Aortic smooth muscle cell (primary cell): Measurements from ENCODE around the gene ALOX15B. TPM values are rescaled to one million over a fixed set of nuclear protein-coding genes. Genes with fewer than 3 reads are reported as not detected.

Experiments
- total RNA-seq: library from RNA; depleted of rRNA; stranded (reverse); fragments of >200 nt; gene quantifications from 2 replicates; pipeline ENCODE4 v1.2.3, GENCODE V29; 2014

Gene ALOX15B, protein sequence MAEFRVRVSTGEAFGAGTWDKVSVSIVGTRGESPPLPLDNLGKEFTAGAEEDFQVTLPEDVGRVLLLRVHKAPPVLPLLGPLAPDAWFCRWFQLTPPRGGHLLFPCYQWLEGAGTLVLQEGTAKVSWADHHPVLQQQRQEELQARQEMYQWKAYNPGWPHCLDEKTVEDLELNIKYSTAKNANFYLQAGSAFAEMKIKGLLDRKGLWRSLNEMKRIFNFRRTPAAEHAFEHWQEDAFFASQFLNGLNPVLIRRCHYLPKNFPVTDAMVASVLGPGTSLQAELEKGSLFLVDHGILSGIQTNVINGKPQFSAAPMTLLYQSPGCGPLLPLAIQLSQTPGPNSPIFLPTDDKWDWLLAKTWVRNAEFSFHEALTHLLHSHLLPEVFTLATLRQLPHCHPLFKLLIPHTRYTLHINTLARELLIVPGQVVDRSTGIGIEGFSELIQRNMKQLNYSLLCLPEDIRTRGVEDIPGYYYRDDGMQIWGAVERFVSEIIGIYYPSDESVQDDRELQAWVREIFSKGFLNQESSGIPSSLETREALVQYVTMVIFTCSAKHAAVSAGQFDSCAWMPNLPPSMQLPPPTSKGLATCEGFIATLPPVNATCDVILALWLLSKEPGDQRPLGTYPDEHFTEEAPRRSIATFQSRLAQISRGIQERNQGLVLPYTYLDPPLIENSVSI
- not detected in 2 replicates for total RNA-seq

DNA sequence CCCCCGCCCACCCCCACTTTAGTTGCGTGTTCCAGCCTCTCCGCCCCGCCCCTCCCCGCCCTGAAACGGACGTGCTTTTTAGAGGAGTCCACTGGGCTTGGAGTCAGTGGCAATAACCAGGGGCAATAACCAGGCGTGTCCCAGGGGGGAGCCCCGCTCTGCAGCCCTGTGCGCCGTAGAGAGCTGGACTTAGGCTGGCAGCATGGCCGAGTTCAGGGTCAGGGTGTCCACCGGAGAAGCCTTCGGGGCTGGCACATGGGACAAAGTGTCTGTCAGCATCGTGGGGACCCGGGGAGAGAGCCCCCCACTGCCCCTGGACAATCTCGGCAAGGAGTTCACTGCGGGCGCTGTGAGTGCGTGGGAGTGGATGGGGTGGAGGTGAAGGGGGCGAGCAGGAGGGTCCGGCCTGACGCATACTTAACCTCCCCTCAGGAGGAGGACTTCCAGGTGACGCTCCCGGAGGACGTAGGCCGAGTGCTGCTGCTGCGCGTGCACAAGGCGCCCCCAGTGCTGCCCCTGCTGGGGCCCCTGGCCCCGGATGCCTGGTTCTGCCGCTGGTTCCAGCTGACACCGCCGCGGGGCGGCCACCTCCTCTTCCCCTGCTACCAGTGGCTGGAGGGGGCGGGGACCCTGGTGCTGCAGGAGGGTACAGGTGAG lies at the start of gene ALOX15B:
ALOX15B (plus strand) TSS at position 106 of the 657 bp plus-strand sequence; CDS start at position 203, 97 bp downstream.

DNA sequence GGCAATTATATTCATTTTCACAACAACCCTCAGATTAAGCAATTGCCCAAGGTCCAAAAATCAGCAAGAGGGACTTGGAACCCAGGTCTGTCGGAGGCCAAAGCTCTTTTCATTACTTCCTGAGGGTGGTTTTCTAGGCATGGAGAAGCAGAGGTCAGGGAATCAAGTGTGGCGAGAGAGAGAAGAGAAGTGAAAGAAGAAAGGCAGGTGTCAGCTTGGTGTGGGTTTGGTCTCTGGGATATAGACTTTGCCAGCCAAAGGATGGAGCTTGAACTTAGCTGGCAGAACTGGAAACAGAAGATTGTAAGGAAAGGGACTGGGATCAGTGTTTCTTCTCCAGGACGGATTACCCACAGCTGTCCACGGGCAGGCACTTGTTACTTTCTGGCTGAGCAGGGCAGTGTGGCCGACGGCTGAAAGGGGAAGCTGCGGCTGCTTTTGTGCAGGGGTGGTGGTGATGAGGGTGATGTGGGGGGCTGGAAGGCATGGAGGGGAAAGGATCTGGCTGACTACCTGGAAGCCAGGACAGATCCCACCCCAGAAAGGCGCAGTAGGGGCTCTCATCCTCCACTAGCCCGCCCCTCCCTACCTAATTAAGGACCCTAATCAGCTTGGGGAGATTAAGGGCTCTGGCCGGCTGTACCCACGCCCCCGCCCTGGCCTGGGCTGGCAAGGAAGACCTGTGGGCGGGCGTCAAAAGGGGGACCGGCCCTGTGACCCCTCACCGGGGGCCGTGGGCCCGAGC lies 36.7 kb upstream of the ALOX15B start, which contains the start of gene GUCY2D:
GUCY2D (plus strand) TSS at position 640 of the 745 bp plus-strand sequence. CDS start 433 bp downstream, outside the sequence.

DNA sequence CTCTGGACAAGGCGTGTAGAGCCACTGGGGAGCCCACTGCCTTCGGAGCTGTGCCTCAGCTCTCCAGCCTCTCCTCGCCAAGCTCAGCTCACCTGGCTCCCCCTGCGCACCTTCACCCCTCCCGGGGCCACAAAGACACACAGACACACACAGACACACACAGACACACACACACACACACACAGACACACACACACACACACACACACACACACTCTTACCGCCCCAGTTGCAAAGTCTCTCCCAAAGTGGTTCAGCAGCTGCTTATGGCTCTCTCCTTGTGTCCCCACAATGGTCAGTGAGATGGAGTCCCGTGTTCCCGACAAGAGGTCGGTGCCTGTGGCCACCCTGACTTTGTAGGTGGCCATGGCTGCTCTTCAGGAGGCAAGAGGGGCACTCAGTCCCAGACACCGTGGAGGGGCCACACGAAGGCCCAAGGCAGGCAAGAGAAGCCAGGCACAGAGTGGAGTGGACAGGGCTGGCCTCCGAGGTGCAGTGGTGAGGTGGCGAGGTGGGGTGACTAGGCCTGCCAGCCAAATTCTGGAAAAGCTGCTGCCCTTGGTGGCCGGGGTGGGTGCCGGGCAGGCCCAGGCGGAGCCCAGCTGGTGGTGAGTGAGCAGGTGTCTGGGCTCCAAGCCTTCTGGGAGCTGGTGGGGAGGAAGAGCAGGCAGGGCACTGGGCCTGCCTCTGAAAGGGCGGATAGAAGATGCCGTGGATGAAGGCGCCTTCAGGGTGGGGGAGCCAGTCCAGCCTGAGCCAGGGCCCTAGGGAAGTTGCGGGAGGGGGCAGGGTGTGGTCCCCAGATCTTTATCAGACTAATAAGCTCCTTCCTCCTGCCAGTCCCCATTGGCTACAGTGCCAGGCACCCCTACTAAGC lies 48.5 kb downstream of the ALOX15B start, which contains the start of gene ALOX12B:
ALOX12B (minus strand) TSS at position 642 of the 877 bp plus-strand sequence; CDS start at position 368, 274 bp downstream.

Other genes with a start within 250 kb of the ALOX15B start
- 3.6 and 3.9 TPM in 2 replicates for gene KDM6B, start 204.8 kb upstream of the ALOX15B start, total RNA-seq
- gene TMEM88, start 184.0 kb upstream of the ALOX15B start, total RNA-seq, result 0.37 and 0.40 TPM in 2 replicates
- 92.8 and 145 TPM in 2 replicates for gene NAA38, start 181.5 kb upstream of the ALOX15B start, total RNA-seq
- gene CYB5D1, start 181.1 kb upstream of the ALOX15B start, total RNA-seq, result 9.4 and 9.9 TPM in 2 replicates
- 135 and 146 TPM in 2 replicates for gene CHD3, start 150.3 kb upstream of the ALOX15B start, total RNA-seq
- 0.87 and 3.7 TPM in 2 replicates for gene RNF227, start 122.8 kb upstream of the ALOX15B start, total RNA-seq
- 0.13 and 0.25 TPM in 2 replicates for gene KCNAB3, start 109.2 kb upstream of the ALOX15B start, total RNA-seq
- gene TRAPPC1, start 107.1 kb upstream of the ALOX15B start, total RNA-seq, result 51.5 and 60.6 TPM in 2 replicates
- 21.5 and 30.1 TPM in 2 replicates for gene CNTROB, start 106.9 kb upstream of the ALOX15B start, total RNA-seq
- gene GUCY2D, start 36.4 kb upstream of the ALOX15B start, total RNA-seq, result not detected in 2 replicates
- gene ALOX12B, start 48.7 kb downstream of the ALOX15B start, total RNA-seq, result not detected in 2 replicates
- not detected in 2 replicates for gene ALOXE3, start 79.5 kb downstream of the ALOX15B start, total RNA-seq
- gene HES7, start 85.0 kb downstream of the ALOX15B start, total RNA-seq, result 0.12 TPM in 1 of 2 replicates, not detected in the other
- 9.4 and 10.9 TPM in 2 replicates for gene PER1, start 113.3 kb downstream of the ALOX15B start, total RNA-seq
- gene VAMP2, start 123.9 kb downstream of the ALOX15B start, total RNA-seq, result 7.1 and 10.4 TPM in 2 replicates
- gene TMEM107, start 137.3 kb downstream of the ALOX15B start, total RNA-seq, result 27.4 and 35.0 TPM in 2 replicates
- 6.1 and 7.4 TPM in 2 replicates for gene BORCS6, start 151.1 kb downstream of the ALOX15B start, total RNA-seq
- gene AURKB, start 171.5 kb downstream of the ALOX15B start, total RNA-seq, result 9.6 and 18.8 TPM in 2 replicates
- 4.5 and 5.0 TPM in 2 replicates for gene CTC1, start 209.0 kb downstream of the ALOX15B start, total RNA-seq
- gene PFAS, start 210.2 kb downstream of the ALOX15B start, total RNA-seq, result 10.3 and 14.8 TPM in 2 replicates
- gene RANGRF, start 249.6 kb downstream of the ALOX15B start, total RNA-seq, result 6.5 and 9.2 TPM in 2 replicates